ENCODE results near the gene PLCD1. TPM values are rescaled to one million over a fixed set of nuclear protein-coding genes. Genes with fewer than 3 reads are reported as not detected.
A peak's percentile ranks its signal among the peaks of the same experiment; 100 is the strongest.

The PLCD1 gene
- total RNA-seq, 1 donor from 2014 or later: 23.6 TPM

DNA sequence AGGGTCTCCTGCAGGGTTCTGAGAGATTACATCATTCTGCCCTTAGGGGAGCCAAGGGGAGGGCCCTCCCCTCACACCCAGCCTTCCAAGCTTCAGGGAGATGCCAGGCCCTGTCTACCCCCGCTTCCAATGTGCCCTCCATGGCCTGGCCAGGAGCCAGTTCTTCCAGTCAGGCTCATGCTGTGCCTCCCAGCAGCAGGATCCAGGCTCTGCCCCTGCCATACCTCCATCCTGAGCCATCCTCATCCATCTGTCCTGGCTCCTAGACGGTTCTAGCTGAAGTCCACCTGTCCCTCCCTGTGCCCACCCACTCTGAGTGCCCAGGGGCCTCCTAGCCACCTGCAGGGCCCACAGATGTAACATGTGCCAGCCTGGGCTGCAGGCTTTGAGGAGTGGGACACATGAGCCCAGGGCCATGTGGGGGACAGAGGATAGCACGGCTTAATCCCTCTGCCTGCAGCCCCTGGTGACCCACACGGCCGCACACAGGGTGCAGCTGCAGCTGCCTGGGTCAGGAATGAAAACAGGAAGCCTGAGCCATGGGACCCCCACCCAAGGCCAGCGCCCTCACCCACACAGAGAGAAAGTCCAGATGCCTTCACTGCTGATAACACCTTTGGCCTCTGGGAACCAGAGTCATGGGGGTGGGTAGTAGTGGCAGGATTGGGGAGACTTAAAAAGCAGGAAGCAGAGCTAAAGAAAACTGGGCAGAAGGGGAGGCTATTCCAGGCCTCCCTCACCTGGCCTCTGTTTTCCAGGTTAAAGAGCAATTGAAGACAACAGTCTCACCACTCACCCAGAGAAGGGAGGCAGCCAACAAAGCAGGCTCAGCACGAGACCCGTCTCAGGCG, 11.8 kb downstream of the PLCD1 start:
- TF ChIP-seq, protein P1, sequence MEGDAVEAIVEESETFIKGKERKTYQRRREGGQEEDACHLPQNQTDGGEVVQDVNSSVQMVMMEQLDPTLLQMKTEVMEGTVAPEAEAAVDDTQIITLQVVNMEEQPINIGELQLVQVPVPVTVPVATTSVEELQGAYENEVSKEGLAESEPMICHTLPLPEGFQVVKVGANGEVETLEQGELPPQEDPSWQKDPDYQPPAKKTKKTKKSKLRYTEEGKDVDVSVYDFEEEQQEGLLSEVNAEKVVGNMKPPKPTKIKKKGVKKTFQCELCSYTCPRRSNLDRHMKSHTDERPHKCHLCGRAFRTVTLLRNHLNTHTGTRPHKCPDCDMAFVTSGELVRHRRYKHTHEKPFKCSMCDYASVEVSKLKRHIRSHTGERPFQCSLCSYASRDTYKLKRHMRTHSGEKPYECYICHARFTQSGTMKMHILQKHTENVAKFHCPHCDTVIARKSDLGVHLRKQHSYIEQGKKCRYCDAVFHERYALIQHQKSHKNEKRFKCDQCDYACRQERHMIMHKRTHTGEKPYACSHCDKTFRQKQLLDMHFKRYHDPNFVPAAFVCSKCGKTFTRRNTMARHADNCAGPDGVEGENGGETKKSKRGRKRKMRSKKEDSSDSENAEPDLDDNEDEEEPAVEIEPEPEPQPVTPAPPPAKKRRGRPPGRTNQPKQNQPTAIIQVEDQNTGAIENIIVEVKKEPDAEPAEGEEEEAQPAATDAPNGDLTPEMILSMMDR (IDR thresholded peaks at IDR 0.05): no peak
- Mint-ChIP-seq H3K4me1 (ENCODE audit: low read depth) (no peaks in the 10 kb centered on the region), H3K9me3 (ENCODE audit: low read depth) (no peaks in the 10 kb centered on the region), H3K27ac (ENCODE audit: unreplicated experiment) (no peak overlapping the region), H3K36me3 (ENCODE audit: low read depth) (peaks cover 27% of the 10 kb centered on the region), H3K27me3 (ENCODE audit: low read depth) (no peaks in the 10 kb centered on the region), H3K4me3 (ENCODE audit: unreplicated experiment) (no peak overlapping the region)
- DNase-seq (ENCODE audit: low spot score): peak; percentile 68

DNA sequence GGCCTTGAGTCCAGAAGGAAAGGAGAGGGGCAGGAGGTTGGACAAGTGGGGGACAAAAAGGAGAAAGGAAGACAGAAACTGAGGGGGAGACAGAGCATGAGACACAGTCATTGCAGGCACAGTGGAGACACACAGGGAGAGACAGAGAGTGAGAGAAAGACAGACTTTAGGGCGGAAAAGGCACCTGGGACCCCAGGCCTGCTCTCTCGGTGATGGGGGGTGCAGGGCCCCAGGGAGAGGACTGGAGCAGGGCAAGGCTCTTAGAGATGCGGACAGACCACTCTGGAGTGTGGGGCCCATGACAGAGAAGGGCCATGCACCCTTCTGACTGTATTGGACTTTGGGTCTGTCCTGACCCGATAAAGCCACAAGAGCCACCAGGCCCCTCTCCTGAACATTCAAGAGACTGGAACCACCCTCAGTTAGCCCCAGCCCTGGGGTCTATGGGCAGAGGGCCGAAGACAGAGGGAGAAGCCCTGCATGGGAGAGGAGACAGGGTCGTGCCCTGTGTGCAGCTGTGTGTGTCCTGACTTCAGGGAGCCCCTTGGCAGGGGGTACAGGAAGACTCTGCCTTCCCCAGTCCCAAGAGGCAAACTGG, 12.5 kb downstream of the PLCD1 start:
- Mint-ChIP-seq H3K36me3 (ENCODE audit: low read depth) (peaks cover 27% of the 10 kb centered on the region), H3K4me3 (ENCODE audit: unreplicated experiment) (no peak overlapping the region), H3K27ac (ENCODE audit: unreplicated experiment) (no peak overlapping the region), H3K9me3 (ENCODE audit: low read depth) (no peaks in the 10 kb centered on the region), H3K4me1 (ENCODE audit: low read depth) (no peaks in the 10 kb centered on the region), H3K27me3 (ENCODE audit: low read depth) (no peaks in the 10 kb centered on the region)
- DNase-seq (ENCODE audit: low spot score): peak; percentile 58
- TF ChIP-seq, protein P1 (IDR thresholded peaks at IDR 0.05): no peak

- H3K4me1 Mint-ChIP-seq (ENCODE audit: low read depth): no peaks in the 10 kb centered on the region
- no peak overlapping the region for H3K27ac Mint-ChIP-seq (ENCODE audit: unreplicated experiment)
- TF ChIP-seq, protein P1 (IDR thresholded peaks at IDR 0.05): no peak
- no peaks in the 10 kb centered on the region for H3K27me3 Mint-ChIP-seq (ENCODE audit: low read depth)
- peaks cover 27% of the 10 kb centered on the region for H3K36me3 Mint-ChIP-seq (ENCODE audit: low read depth)
- H3K4me3 Mint-ChIP-seq (ENCODE audit: unreplicated experiment): no peak overlapping the region
- H3K9me3 Mint-ChIP-seq (ENCODE audit: low read depth): no peaks in the 10 kb centered on the region
- peak; percentile 72 for DNase-seq (ENCODE audit: low spot score)
These were observed 13.0 kb downstream of the PLCD1 start for GRCh38 chr3:38016410-38016809.

DNA sequence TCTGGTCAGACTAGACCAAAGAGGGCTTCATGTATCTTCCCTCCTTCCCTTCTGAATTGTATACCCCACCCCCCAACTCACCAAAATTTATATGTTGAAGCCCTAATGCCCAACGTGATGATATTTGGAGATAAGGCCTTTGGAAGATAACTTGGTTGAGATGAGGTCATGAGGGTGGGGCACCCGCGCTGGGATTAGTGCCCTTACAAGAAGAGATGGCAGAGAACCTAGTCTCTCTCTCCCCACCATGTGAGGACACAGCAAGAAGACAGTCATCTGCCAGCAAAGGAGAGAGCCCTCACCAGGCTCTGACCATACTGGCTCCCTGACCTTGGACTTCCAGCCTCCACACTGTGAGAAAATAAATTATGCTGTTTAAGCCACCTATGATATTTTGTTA, 13.5 kb downstream of the PLCD1 start:
- Mint-ChIP-seq H3K4me3 (ENCODE audit: unreplicated experiment) (no peak overlapping the region), H3K36me3 (ENCODE audit: low read depth) (peaks cover 31% of the 10 kb centered on the region), H3K27ac (ENCODE audit: unreplicated experiment) (no peak overlapping the region), H3K27me3 (ENCODE audit: low read depth) (no peaks in the 10 kb centered on the region), H3K4me1 (ENCODE audit: low read depth) (no peaks in the 10 kb centered on the region), H3K9me3 (ENCODE audit: low read depth) (no peaks in the 10 kb centered on the region)
- no peak for DNase-seq (ENCODE audit: low spot score)
- TF ChIP-seq, protein P1 (IDR thresholded peaks at IDR 0.05): no peak

DNA sequence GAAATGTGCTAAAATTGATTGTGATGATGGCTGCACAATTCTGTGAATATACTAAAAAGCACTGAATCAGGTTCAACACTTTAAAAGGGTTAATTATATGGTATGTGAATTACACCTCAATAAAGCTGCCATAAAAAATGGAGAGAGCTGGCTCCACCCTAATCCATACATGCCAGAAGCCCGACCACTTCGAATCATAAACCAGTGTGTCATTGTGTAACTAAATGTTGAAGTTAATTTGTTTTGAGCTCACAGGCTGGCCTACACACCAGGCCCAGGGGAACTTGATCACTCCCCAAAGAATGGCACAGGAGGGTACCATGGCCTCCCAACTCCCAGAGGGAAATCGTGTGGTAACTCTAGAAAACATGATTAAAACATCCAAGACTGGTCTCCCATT, 14.0 kb downstream of the PLCD1 start:
- peaks cover 31% of the 10 kb centered on the region for H3K36me3 Mint-ChIP-seq (ENCODE audit: low read depth)
- no peak overlapping the region for H3K4me3 Mint-ChIP-seq (ENCODE audit: unreplicated experiment)
- H3K4me1 Mint-ChIP-seq (ENCODE audit: low read depth): no peaks in the 10 kb centered on the region
- H3K9me3 Mint-ChIP-seq (ENCODE audit: low read depth): no peaks in the 10 kb centered on the region
- DNase-seq (ENCODE audit: low spot score): no peak
- no peaks in the 10 kb centered on the region for H3K27me3 Mint-ChIP-seq (ENCODE audit: low read depth)
- TF ChIP-seq, protein P1 (IDR thresholded peaks at IDR 0.05): no peak
- H3K27ac Mint-ChIP-seq (ENCODE audit: unreplicated experiment): no peak overlapping the region
